MM.1S (cell line): ENCODE data around the gene ACER3.

Source experiments
- DNase-seq: peaks from one replicate; pipeline ENCODE4 v3.0.0-alpha.2; 2015
- H2AFZ ChIP-seq: fragments of 300-600 bp; sonication (generic); 2 replicates; pipeline ENCODE4 v1.6.0; 2016; ENCODE audit warnings: antibody characterized with exemption, low read length
- H3F3A ChIP-seq: fragments of 300-600 bp; sonication (generic); 2 replicates; pipeline ENCODE4 v1.6.1; 2016; ENCODE audit warnings: mild to moderate bottlenecking, antibody characterized with exemption, low read length, moderate library complexity, mixed read lengths; ENCODE audit not compliant: insufficient read depth
- H3K27ac ChIP-seq: fragments of 300-600 bp; sonication (generic); 2 replicates; pipeline ENCODE4 v1.5.1; 2016; ENCODE audit warnings: mild to moderate bottlenecking, low read length
- H3K27me3 ChIP-seq: fragments of 300-600 bp; sonication (generic); replicated peaks from 2 replicates; pipeline ENCODE4 v1.6.0; 2016; ENCODE audit warnings: low read length; ENCODE audit not compliant: insufficient read depth
- H3K36me3 ChIP-seq: fragments of 300-600 bp; sonication (generic); replicated peaks from 2 replicates; pipeline ENCODE4 v1.6.1; 2016; ENCODE audit warnings: mild to moderate bottlenecking, low read length, mixed read lengths; ENCODE audit not compliant: insufficient read depth
- H3K4me1 ChIP-seq: fragments of 300-600 bp; sonication (generic); 2 replicates; pipeline ENCODE4 v1.6.1; 2016; ENCODE audit warnings: low read length, mixed read lengths
- H3K4me2 ChIP-seq: fragments of 300-600 bp; sonication (generic); 2 replicates; pipeline ENCODE4 v1.6.0; 2016; ENCODE audit warnings: low read depth, low read length
- H3K4me3 ChIP-seq: fragments of 300-600 bp; sonication (generic); 2 replicates; pipeline ENCODE4 v1.5.1; 2016; ENCODE audit warnings: low read length, mixed read lengths
- H3K79me2 ChIP-seq: fragments of 300-600 bp; sonication (generic); 2 replicates; pipeline ENCODE4 v1.6.1; 2016; ENCODE audit warnings: mixed run types, low read length, mixed read lengths
- H3K9ac ChIP-seq: fragments of 300-600 bp; sonication (generic); 2 replicates; pipeline ENCODE4 v1.6.1; 2016; ENCODE audit warnings: low read length, mixed read lengths
- H3K9me2 ChIP-seq: fragments of 300-600 bp; sonication (generic); replicated peaks from 2 replicates; pipeline ENCODE4 v1.6.1; 2016; ENCODE audit warnings: mild to moderate bottlenecking, low read length, mixed read lengths; ENCODE audit not compliant: insufficient read depth
- H3K9me3 ChIP-seq: fragments of 300-600 bp; sonication (generic); replicated peaks from 2 replicates; pipeline ENCODE4 v1.6.1; 2016; ENCODE audit warnings: mild to moderate bottlenecking, low read length, mixed read lengths; ENCODE audit not compliant: insufficient read depth
- H4K20me1 ChIP-seq: fragments of 300-600 bp; sonication (generic); 2 replicates; pipeline ENCODE4 v1.6.1; 2016; ENCODE audit warnings: mild to moderate bottlenecking, low read length, moderate library complexity, mixed read lengths; ENCODE audit not compliant: insufficient read depth
- EZH2 ChIP-seq: fragments of 300-600 bp; sonication (generic); optimal IDR thresholded peaks from 2 replicates; pipeline ENCODE3; 2017; ENCODE audit warnings: low read depth, mild to moderate bottlenecking, antibody characterized with exemption, low read length, mixed read lengths
- EZH2phosphoT487 ChIP-seq: fragments of 300-600 bp; sonication (generic); IDR thresholded peaks from 2 replicates; pipeline ENCODE4 v1.6.1; 2018; ENCODE audit warnings: antibody characterized with exemption, low read length
- TF ChIP-seq, protein P1 (sequence below): fragments of 300-600 bp; sonication (generic); IDR thresholded peaks from 2 replicates; pipeline ENCODE4 v1.5.1; 2016; ENCODE audit warnings: antibody characterized with exemption, low read length, mixed read lengths

The ACER3 gene

DNA sequence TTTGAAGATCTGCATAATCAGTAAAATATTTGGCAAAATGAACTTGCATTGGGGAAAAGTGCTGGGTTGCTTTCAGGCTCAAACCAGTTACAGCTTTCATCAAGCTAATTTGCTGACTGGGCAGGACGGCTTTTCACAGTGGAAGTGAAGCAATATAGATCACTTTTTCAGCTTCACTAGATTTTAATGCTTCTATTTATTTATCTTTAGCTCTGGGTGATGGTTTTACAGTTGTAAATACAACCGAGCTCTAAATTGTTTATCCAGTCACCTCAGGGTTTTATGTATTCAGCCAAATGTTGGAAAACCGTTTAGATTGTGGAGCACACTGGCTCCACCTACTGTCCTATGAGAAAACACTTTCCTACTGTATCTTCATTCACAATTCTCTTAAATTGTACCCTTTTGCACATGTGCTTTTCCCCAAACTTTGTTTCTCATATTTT lies 58.2 kb downstream of the ACER3 start:
- Histone ChIP-seq H3K4me3 (no peak overlapping the region), H3K79me2 (no peaks in the 10 kb centered on the region), H3K36me3 (no peaks in the 10 kb centered on the region), H2AFZ (0 out of 2 replicates have a peak overlapping the region, but pooled peaks have one; percentile 29), H3K4me2 (peak overlapping the region; percentile 55; the same call in 1 of the 2 replicates), H3F3A (no peaks in the 10 kb centered on the region), H3K27me3 (no peaks in the 10 kb centered on the region), H3K9me3 (no peaks in the 10 kb centered on the region), H3K27ac (no peak overlapping the region), H3K9me2 (no peaks in the 10 kb centered on the region), H4K20me1 (no peaks in the 10 kb centered on the region), H3K4me1 (no peaks in the 10 kb centered on the region), H3K9ac (no peak overlapping the region)
- no peak for TF ChIP-seq EZH2
- TF ChIP-seq, protein P1, sequence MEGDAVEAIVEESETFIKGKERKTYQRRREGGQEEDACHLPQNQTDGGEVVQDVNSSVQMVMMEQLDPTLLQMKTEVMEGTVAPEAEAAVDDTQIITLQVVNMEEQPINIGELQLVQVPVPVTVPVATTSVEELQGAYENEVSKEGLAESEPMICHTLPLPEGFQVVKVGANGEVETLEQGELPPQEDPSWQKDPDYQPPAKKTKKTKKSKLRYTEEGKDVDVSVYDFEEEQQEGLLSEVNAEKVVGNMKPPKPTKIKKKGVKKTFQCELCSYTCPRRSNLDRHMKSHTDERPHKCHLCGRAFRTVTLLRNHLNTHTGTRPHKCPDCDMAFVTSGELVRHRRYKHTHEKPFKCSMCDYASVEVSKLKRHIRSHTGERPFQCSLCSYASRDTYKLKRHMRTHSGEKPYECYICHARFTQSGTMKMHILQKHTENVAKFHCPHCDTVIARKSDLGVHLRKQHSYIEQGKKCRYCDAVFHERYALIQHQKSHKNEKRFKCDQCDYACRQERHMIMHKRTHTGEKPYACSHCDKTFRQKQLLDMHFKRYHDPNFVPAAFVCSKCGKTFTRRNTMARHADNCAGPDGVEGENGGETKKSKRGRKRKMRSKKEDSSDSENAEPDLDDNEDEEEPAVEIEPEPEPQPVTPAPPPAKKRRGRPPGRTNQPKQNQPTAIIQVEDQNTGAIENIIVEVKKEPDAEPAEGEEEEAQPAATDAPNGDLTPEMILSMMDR, result peak; percentile 76
- peak; percentile 67 for DNase-seq

DNA sequence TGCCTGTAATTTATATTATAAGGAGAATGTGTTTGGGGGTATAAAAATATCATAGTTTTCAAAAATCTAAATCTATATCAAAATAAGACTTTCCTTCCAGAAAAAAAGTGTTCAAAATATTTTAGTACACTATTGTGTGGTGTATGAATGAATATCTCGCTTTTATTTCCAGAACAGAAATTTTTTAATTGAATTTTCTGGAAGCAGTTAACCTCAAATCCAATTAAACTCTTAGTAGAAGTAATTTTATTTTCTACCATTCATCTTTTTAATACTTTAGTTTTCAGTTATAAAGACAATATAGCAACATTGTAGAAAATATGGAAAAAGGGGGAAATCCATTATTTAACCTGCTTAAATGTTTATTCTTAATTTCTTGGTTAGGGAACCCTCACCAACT lies 58.7 kb downstream of the ACER3 start:
- no peaks in the 10 kb centered on the region for H3F3A ChIP-seq
- H3K4me3 ChIP-seq, result no peak overlapping the region
- H3K4me2 ChIP-seq, result peak overlapping the region; percentile 55; the same call in 1 of the 2 replicates
- no peaks in the 10 kb centered on the region for H4K20me1 ChIP-seq
- H3K9me3 ChIP-seq, result no peaks in the 10 kb centered on the region
- H3K27me3 ChIP-seq, result no peaks in the 10 kb centered on the region
- no peaks in the 10 kb centered on the region for H3K4me1 ChIP-seq
- TF ChIP-seq, protein P1, result no peak
- no peak for TF ChIP-seq EZH2phosphoT487
- TF ChIP-seq EZH2, result no peak
- no peak overlapping the region for H2AFZ ChIP-seq
- H3K9me2 ChIP-seq, result no peaks in the 10 kb centered on the region
- no peaks in the 10 kb centered on the region for H3K79me2 ChIP-seq
- H3K27ac ChIP-seq, result no peak overlapping the region
- H3K9ac ChIP-seq, result no peak overlapping the region
- DNase-seq, result no peak
- no peaks in the 10 kb centered on the region for H3K36me3 ChIP-seq

DNA sequence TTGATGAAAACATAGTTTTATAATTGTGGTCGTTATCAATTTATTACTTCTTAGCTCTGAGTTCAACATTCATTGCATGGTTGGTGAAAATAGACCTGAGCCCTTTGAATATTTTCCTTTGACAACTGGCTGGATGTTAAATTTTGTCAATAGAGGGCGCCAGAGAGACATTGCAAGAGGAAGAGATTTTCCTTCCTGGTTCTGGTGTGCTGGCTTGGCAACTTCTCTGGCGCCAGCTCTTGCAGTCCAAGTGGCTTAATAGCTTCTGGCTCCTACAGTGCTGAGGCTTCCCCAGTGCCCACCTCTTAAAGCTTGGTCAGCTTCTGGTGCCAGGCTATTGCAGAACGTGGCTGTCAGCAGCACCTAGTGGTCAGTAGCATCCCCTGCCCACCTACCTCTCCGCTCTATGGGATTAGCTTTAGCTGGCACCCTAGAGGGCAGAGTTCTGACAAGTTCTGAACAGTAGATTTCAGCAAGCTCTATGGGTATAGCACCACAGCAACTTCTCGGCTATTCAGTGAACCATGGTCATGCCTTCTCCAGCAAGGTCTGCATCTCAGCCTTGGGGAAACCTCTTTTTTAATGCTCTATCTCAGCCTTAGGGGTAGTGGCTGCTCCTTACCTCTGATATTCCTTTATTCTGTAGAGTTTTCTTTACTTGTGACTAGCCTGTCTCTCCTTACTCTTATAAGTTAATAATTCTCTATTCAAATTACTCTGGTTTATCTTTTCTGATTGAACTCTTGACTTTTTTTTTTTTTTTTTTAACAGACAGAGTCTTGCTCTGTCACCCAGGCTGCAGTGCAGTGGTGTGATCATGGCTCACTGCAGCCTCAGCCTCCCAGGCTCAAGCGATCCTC lies 59.4 kb downstream of the ACER3 start:
- Histone ChIP-seq H3K4me1 (no peaks in the 10 kb centered on the region), H3K36me3 (no peaks in the 10 kb centered on the region), H3K4me3 (no peak overlapping the region), H2AFZ (peak overlapping the region; percentile 80), H4K20me1 (no peaks in the 10 kb centered on the region), H3K27ac (no peak overlapping the region), H3K27me3 (no peaks in the 10 kb centered on the region), H3K9me3 (no peaks in the 10 kb centered on the region), H3F3A (no peaks in the 10 kb centered on the region), H3K9ac (no peak overlapping the region), H3K79me2 (no peaks in the 10 kb centered on the region), H3K4me2 (peak overlapping the region; percentile 59; the same call in 1 of the 2 replicates), H3K9me2 (no peaks in the 10 kb centered on the region)
- DNase-seq, result peak; percentile 87
- TF ChIP-seq, protein P1, result peak; percentile 90
- TF ChIP-seq EZH2 (no peak), EZH2phosphoT487 (no peak)
